Measurements from ENCODE around the gene PTPRN2.
"Not testable (repeated sequence)": the region's sequence is repeated elsewhere in the genome, so short reads cannot be mapped to it uniquely, and the experiment has no call there.

Gene PTPRN2

GRCh38 chr7:157727964-157728615 lies 859.5 kb downstream of the PTPRN2 start:
- DNase-seq (ENCODE audit: low read depth) = no peak

- DNase-seq (ENCODE audit: low read depth) = no peak
These were observed 860.9 kb downstream of the PTPRN2 start for GRCh38 chr7:157726764-157727163.

- DNase-seq (ENCODE audit: low read depth) = not testable (repeated sequence)
These were observed 862.3 kb downstream of the PTPRN2 start for GRCh38 chr7:157725312-157725711.

- DNase-seq (ENCODE audit: low read depth) = no peak
These were observed 864.4 kb downstream of the PTPRN2 start for GRCh38 chr7:157723205-157723604.

GRCh38 chr7:157722137-157723060 lies 865.2 kb downstream of the PTPRN2 start:
- DNase-seq (ENCODE audit: low read depth) = no peak

- no peak for DNase-seq (ENCODE audit: low read depth)
These were observed 866.0 kb downstream of the PTPRN2 start for GRCh38 chr7:157721468-157722136.

GRCh38 chr7:157719705-157720655 lies 867.6 kb downstream of the PTPRN2 start:
- DNase-seq (ENCODE audit: low read depth) = no peak

GRCh38 chr7:157719008-157719682 lies 868.5 kb downstream of the PTPRN2 start:
- DNase-seq (ENCODE audit: low read depth) = no peak

GRCh38 chr7:157718303-157719007 lies 869.2 kb downstream of the PTPRN2 start:
- DNase-seq (ENCODE audit: low read depth) = no peak

GRCh38 chr7:157717211-157718174 lies 870.1 kb downstream of the PTPRN2 start:
- no peak for DNase-seq (ENCODE audit: low read depth)

GRCh38 chr7:157715938-157716280 lies 871.7 kb downstream of the PTPRN2 start:
- DNase-seq (ENCODE audit: low read depth) = no peak

GRCh38 chr7:157715071-157715937 lies 872.3 kb downstream of the PTPRN2 start:
- no peak for DNase-seq (ENCODE audit: low read depth)

GRCh38 chr7:157714166-157715070 lies 873.2 kb downstream of the PTPRN2 start:
- DNase-seq (ENCODE audit: low read depth) = no peak

GRCh38 chr7:157713591-157713990 lies 874.0 kb downstream of the PTPRN2 start:
- no peak for DNase-seq (ENCODE audit: low read depth)

- no peak for DNase-seq (ENCODE audit: low read depth)
These were observed 874.9 kb downstream of the PTPRN2 start for GRCh38 chr7:157712666-157713235.

GRCh38 chr7:157711353-157711888 lies 876.2 kb downstream of the PTPRN2 start:
- DNase-seq (ENCODE audit: low read depth) = no peak

GRCh38 chr7:157710396-157710795 lies 877.2 kb downstream of the PTPRN2 start:
- no peak for DNase-seq (ENCODE audit: low read depth)

All from HS-5 (cell line).